ENCODE results near the gene LDLRAD3.

DNA sequence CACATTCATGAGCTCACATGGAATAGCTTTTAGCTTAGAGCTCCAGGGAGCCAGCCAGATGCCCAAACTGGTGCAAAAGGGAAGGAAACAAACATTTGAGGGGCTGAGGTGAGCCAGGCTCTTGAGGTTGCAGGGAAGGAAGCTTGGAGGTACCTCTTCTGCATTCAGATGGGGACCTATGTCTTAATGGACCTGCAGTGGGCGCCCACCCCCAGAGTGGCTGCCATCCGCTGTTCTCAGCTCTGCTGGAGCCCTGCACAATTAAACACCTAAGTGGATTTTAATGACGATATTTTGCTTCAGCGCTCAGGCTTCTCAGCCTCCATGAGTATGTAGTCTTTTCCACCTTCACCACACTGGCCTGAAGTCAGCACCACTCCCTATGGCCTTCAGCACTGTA lies 100.8 kb downstream of the LDLRAD3 start:
- TF ChIP-seq, protein P1, sequence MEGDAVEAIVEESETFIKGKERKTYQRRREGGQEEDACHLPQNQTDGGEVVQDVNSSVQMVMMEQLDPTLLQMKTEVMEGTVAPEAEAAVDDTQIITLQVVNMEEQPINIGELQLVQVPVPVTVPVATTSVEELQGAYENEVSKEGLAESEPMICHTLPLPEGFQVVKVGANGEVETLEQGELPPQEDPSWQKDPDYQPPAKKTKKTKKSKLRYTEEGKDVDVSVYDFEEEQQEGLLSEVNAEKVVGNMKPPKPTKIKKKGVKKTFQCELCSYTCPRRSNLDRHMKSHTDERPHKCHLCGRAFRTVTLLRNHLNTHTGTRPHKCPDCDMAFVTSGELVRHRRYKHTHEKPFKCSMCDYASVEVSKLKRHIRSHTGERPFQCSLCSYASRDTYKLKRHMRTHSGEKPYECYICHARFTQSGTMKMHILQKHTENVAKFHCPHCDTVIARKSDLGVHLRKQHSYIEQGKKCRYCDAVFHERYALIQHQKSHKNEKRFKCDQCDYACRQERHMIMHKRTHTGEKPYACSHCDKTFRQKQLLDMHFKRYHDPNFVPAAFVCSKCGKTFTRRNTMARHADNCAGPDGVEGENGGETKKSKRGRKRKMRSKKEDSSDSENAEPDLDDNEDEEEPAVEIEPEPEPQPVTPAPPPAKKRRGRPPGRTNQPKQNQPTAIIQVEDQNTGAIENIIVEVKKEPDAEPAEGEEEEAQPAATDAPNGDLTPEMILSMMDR (IDR thresholded peaks at IDR 0.05), result no peak
- TF ChIP-seq, protein P2, sequence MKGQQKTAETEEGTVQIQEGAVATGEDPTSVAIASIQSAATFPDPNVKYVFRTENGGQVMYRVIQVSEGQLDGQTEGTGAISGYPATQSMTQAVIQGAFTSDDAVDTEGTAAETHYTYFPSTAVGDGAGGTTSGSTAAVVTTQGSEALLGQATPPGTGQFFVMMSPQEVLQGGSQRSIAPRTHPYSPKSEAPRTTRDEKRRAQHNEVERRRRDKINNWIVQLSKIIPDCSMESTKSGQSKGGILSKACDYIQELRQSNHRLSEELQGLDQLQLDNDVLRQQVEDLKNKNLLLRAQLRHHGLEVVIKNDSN (IDR thresholded peaks at IDR 0.05; ENCODE audit: borderline replicate concordance, low read depth), result no peak
- TF ChIP-seq GABPA (IDR thresholded peaks at IDR 0.05; ENCODE audit: low read depth), result no peak
- no peak for TF ChIP-seq FOXM1 (IDR thresholded peaks at IDR 0.05; ENCODE audit: low read depth)
- TF ChIP-seq EP300 (IDR thresholded peaks at IDR 0.05; ENCODE audit: borderline replicate concordance in 1 of 2, low read depth in 1 of 2, low read length in 1 of 2), result no peak
- no peak for TF ChIP-seq NFIC (IDR thresholded peaks at IDR 0.05; ENCODE audit: borderline replicate concordance)
- TF ChIP-seq, protein P3, sequence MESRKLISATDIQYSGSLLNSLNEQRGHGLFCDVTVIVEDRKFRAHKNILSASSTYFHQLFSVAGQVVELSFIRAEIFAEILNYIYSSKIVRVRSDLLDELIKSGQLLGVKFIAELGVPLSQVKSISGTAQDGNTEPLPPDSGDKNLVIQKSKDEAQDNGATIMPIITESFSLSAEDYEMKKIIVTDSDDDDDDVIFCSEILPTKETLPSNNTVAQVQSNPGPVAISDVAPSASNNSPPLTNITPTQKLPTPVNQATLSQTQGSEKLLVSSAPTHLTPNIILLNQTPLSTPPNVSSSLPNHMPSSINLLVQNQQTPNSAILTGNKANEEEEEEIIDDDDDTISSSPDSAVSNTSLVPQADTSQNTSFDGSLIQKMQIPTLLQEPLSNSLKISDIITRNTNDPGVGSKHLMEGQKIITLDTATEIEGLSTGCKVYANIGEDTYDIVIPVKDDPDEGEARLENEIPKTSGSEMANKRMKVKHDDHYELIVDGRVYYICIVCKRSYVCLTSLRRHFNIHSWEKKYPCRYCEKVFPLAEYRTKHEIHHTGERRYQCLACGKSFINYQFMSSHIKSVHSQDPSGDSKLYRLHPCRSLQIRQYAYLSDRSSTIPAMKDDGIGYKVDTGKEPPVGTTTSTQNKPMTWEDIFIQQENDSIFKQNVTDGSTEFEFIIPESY (IDR thresholded peaks at IDR 0.05; ENCODE audit: borderline replicate concordance, low read depth), result no peak
- TF ChIP-seq TAF1 (IDR thresholded peaks at IDR 0.05; ENCODE audit: borderline replicate concordance, low read depth, low read length), result no peak
- no peak for TF ChIP-seq CHD2 (IDR thresholded peaks at IDR 0.05; ENCODE audit: low read length, partially characterized antibody)
- TF ChIP-seq RCOR1 (IDR thresholded peaks at IDR 0.05; ENCODE audit: low read length), result no peak
- no peak for TF ChIP-seq POLR2AphosphoS5 (IDR thresholded peaks at IDR 0.05; ENCODE audit: low read depth, low read length)
- TF ChIP-seq RFX5 (IDR thresholded peaks at IDR 0.05; ENCODE audit: low read length), result no peak

Measured in SK-N-SH (cell line).